ENCODE results near the gene CUL4B. TPM values are rescaled to one million over a fixed set of nuclear protein-coding genes. Genes with fewer than 3 reads are reported as not detected.
"Not testable (repeated sequence)": the region's sequence is repeated elsewhere in the genome, so short reads cannot be mapped to it uniquely, and the experiment has no call there.

CUL4B gene
- total RNA-seq, 2 experiments from 2014 or later, result 32.7 to 32.9 TPM

DNA sequence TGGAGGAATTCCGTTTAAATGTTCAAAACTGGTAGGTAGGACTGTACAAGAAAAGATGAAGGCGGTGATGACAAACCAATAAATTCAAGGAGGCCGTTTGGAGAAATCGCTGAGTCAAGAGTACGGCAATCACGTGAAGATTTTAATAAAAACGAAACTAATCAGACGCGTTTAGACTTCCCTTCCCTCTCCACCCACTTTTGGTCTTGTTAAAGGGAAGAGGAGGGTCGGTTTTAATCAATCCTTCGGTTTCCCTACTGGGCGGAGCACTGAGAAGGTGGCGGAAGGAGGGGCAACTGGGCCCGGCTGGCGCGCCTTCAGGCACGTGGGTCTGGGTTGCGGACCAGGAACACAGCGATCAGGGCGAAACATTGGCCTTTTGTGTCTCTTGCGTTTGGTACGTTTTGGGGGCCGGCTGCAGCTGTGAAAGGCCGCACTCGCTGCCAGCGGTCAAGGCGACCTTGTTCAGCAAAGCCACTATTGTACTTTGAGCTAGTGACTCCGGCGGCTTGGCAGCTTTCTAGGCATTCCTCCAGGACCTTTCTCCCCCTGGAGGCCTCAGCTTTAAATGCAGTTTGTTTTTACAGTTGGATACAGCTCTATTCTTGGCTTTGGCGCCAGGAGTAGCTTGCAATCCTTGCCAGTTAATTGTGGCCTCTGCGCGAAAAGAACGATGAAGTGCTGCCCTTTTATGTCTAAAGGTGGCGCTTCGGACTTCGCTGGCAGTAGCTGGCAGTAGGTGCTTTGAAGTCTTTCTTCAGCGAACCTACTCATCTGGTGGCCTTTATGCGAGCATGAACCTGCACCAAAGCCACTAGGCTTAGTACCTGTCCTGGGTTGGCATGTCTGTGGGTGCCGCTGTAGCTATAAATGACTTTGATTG is 74.9 kb downstream of the CUL4B start:
- Mint-ChIP-seq H3K4me1 (peaks cover 11% of the 10 kb centered on the region), H3K4me3 (peak overlapping the region; percentile 60), H3K27ac (peak overlapping the region; percentile 84), H3K36me3 (no peaks in the 10 kb centered on the region), H3K27me3 (no peaks in the 10 kb centered on the region), H3K9me3 (peaks cover 1% of the 10 kb centered on the region)
- peak; percentile 55 for DNase-seq

DNA sequence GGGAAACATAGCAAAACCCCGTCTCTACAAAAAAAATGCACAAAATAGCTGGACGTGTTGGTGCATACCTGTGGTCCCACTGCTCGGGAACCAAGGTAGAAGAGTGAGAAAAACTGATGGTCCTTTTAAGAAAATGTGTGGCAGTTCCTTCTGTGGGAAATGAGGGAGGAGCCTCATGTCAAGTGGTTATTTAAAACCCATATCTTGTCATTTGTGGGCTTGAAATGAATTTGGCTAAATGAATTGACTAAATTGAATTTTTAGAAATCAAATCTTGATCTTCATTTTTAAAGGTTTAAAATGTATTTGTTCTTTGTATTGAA is 75.5 kb downstream of the CUL4B start:
- H3K9me3 Mint-ChIP-seq, result peaks cover 1% of the 10 kb centered on the region
- no peak for DNase-seq
- peak overlapping the region; percentile 60 for H3K4me3 Mint-ChIP-seq
- H3K27ac Mint-ChIP-seq, result peak overlapping the region; percentile 84
- H3K27me3 Mint-ChIP-seq, result no peaks in the 10 kb centered on the region
- H3K4me1 Mint-ChIP-seq, result peaks cover 11% of the 10 kb centered on the region
- H3K36me3 Mint-ChIP-seq, result no peaks in the 10 kb centered on the region

DNA sequence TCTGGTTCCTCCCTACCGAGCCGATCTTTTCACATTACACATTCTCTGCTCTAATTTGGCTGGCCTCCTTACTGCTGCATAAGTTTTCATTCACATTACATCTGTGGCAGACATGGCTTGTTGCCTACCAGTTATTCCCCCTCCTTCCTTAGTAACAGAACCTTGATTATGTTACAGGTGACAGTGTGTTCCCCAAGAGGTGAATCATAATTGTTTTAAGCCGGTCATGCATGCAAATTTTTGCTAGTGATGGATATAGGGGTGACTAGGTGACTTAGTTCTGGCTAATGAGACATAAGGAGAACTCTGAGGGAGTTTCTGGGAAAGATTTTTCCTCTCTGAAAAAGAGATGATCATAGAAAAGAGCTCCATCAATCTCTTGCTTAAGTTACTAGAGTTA is 83.3 kb downstream of the CUL4B start:
- Mint-ChIP-seq H3K36me3 (no peaks in the 10 kb centered on the region), H3K4me1 (no peaks in the 10 kb centered on the region), H3K9me3 (no peaks in the 10 kb centered on the region), H3K27ac (no peak overlapping the region), H3K4me3 (no peak overlapping the region), H3K27me3 (no peaks in the 10 kb centered on the region)
- no peak for DNase-seq

DNA sequence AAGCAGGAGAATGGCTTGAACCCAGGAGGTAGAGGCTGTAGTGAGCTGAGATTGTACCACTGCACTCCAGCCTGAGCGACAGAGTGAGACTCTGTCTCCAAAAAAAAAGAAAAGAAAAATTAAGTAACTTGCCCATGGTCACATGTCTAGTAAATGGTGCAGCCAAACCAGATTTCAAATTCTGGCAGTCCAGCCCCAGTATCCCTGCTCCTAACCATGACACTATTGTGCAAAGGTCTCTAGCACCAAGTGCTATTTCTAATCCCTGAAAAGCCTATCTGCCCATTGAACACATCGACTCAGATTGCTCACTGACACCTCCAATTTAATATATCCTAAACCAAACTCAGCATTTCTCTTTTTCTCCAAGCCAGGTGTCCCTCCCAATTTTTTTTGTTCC is 84.0 kb downstream of the CUL4B start:
- Mint-ChIP-seq H3K27me3 (no peaks in the 10 kb centered on the region), H3K4me1 (no peaks in the 10 kb centered on the region), H3K27ac (no peak overlapping the region), H3K36me3 (no peaks in the 10 kb centered on the region), H3K4me3 (no peak overlapping the region), H3K9me3 (no peaks in the 10 kb centered on the region)
- no peak for DNase-seq

DNA sequence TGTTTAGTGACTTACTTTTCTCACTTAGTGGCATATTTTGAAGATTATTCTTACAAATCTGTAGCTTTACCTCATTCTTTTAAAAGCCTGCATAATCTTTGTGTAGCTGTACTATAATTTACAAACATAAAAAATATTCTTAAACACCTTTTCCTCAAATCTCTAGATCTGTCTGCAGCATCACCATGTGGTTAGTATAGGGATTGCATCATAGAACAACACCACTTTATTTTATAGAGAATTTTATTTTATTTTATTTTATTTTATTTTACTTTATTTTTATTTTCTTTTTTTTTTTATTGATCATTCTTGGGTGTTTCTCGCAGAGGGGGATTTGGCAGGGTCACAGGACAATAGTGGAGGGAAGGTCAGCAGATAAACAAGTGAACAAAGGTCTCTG is 85.3 kb downstream of the CUL4B start:
- DNase-seq, H3K4me3 Mint-ChIP-seq, H3K9me3 Mint-ChIP-seq, H3K27me3 Mint-ChIP-seq, H3K4me1 Mint-ChIP-seq, H3K27ac Mint-ChIP-seq, H3K36me3 Mint-ChIP-seq: not testable (repeated sequence)

Other genes starting within 250 kb of the CUL4B start
- gene TMEM255A, start 249.5 kb downstream of the CUL4B start, total RNA-seq, result not detected
- gene ATP1B4, start 198.9 kb downstream of the CUL4B start, total RNA-seq, result not detected
- 10 to 100 TPM; 30.3 to 31.4 TPM for gene LAMP2, start 91.7 kb downstream of the CUL4B start, total RNA-seq
- 10 to 100 TPM; 73.8 to 75.4 TPM for gene MCTS1, start 43.1 kb upstream of the CUL4B start, total RNA-seq
- gene C1GALT1C1, start 69.1 kb upstream of the CUL4B start, total RNA-seq, result 10 to 100 TPM; 12.3 to 13.3 TPM

Measured in activated naive CD8-positive, alpha-beta T cell treated with anti-CD3 and anti-CD28 coated beads for 36 hours (primary cell).